ENCODE data around the gene DENND6B. TPM values are rescaled to one million over a fixed set of nuclear protein-coding genes. Genes with fewer than 3 reads are reported as not detected.

Gene DENND6B
- total and polyA plus RNA-seq, 2 donors (not counting 3 experiments of a cell fraction or from before 2014, with no cell fraction given), result 4.1 to 5.9 TPM

- intact Hi-C loops (cut with micrococcal nuclease) (no loop called here), dilution Hi-C loops (cut with MboI; ENCODE audit: extremely low pct_ligation_motif_present, low sequenced_read_pairs) (no loop called here)
- Histone ChIP-seq H3K27me3 (ENCODE audit: control insufficient read depth in 2 of 2, insufficient read depth in 2 of 2, low read length in 2 of 2) (no peaks in the 10 kb centered on the region), H3K27ac (ENCODE audit: insufficient read depth, low read depth, low read length) (peak overlapping the region; percentile 22), H2AFZ (ENCODE audit: low read depth, low read length) (peak overlapping the region; percentile 76), H3K4me1 (ENCODE audit: control insufficient read depth, extremely low read depth, insufficient read depth, low read length) (peaks cover 11% of the 10 kb centered on the region), H3K9ac (replicated peaks; ENCODE audit: extremely low read depth, insufficient read depth, low read length) (peak overlapping the region; percentile 67), H3K9me1 (replicated peaks; ENCODE audit: control insufficient read depth, extremely low read depth, insufficient read depth, low read length) (no peaks in the 10 kb centered on the region), H4K20me1 (replicated peaks; ENCODE audit: control insufficient read depth, extremely low read depth, insufficient read depth, low read length) (no peaks in the 10 kb centered on the region), H3K36me3 (ENCODE audit: control insufficient read depth in 2 of 2, extremely low read depth in 1 of 2, insufficient read depth in 2 of 2, low read length in 2 of 2) (peaks cover 0 to 24% of the 10 kb centered on the region in 2 experiments), H3K4me3 (replicated peaks in 1 of 3; ENCODE audit: insufficient read depth in 1 of 3, low read depth in 1 of 3, low read length in 3 of 3) (peak overlapping the region; percentile 23 to 69 (median 49)), H3K9me3 (replicated peaks; ENCODE audit: control insufficient read depth, insufficient read depth, low read length) (no peaks in the 10 kb centered on the region), H3K79me2 (ENCODE audit: control insufficient read depth, insufficient read depth, low read length) (peaks cover 22% of the 10 kb centered on the region), H3K4me2 (ENCODE audit: insufficient read depth, low read length) (peak overlapping the region; percentile 85)
- no TSS peak for BruUV-seq (replicated peaks)
- POLR2A ChIA-PET, result interaction anchor here (1.3 kb wide), 1 partner anchor 12 kb away, joined by 3 read pairs; no protein-coding TSS in a partner anchor
- TF ChIP-seq MAX (IDR thresholded peaks at IDR 0.05; ENCODE audit: insufficient read depth, insufficient read length) (no peak), CTCF (IDR thresholded peaks at IDR 0.05; ENCODE audit: extremely low read depth in 1 of 2, insufficient read depth in 1 of 2, low read depth in 1 of 2, low read length in 2 of 2) (no peak), POLR2AphosphoS5 (IDR thresholded peaks at IDR 0.05; ENCODE audit: insufficient read depth, low read depth, low read length) (no peak), JUN (IDR thresholded peaks at IDR 0.05; ENCODE audit: borderline replicate concordance, insufficient read depth, insufficient read length, low read depth) (no peak), FOS (IDR thresholded peaks at IDR 0.05; ENCODE audit: borderline replicate concordance, insufficient read depth, low read length) (no peak), GATA2 (IDR thresholded peaks at IDR 0.05; ENCODE audit: insufficient read depth, insufficient read length, low read depth, low read length) (no peak), MYC (IDR thresholded peaks at IDR 0.05; ENCODE audit: low read depth, low read length) (no peak), EZH2 (IDR thresholded peaks at IDR 0.05; ENCODE audit: borderline replicate concordance, low read depth, low read length, severe bottlenecking) (no peak), POLR2A (IDR thresholded peaks at IDR 0.05; ENCODE audit: low read depth, low read length) (no peak)
- CTCF ChIA-PET, result interaction anchor here (0.6 to 4.9 kb wide), 6 partner anchors 9 to 81 kb away, joined by 3 to 41 read pairs (median 6); partner anchors contain the start of genes HDAC10 and MAPK11
- no peak for FAIRE-seq
- no peak for DNase-seq (ENCODE audit: low read depth, low spot score)
Measured at GRCh38 chr22:50260434-50260800, 66.4 kb downstream of the DENND6B start.

Measured in endothelial cell of umbilical vein (primary cell).